HG03196 (cell line): Measurements from ENCODE around the gene GHRL.
"Not testable (repeated sequence)": the region's sequence is repeated elsewhere in the genome, so short reads cannot be mapped to it uniquely, and the experiment has no call there.

Experiments
- ATAC-seq: cut with Tn5 transposase; IDR thresholded peaks from one replicate; pipeline ENCODE4 v1.9.1; 2021; ENCODE audit not compliant: unreplicated experiment

The GHRL gene

DNA sequence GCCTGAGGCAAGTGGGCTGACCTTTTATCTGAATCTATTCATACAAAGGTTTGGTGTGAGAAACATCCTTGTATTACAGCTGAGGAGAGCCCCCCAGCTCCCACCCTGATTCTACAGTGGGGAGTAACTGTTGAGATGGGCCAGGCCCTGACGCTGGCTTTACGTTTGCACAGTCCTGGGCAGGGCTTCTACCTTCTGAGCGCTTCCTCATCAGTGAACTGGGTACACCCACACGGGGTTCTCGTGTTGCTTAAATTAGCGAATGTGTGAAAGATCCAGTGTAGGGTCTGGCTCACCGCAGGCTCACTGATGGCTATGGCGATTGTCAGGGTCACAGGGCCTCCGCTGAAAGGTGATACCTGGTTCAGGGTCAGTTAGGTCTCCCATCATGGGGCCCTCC, 7.3 kb upstream of the GHRL start:
- ATAC-seq: no peak

DNA sequence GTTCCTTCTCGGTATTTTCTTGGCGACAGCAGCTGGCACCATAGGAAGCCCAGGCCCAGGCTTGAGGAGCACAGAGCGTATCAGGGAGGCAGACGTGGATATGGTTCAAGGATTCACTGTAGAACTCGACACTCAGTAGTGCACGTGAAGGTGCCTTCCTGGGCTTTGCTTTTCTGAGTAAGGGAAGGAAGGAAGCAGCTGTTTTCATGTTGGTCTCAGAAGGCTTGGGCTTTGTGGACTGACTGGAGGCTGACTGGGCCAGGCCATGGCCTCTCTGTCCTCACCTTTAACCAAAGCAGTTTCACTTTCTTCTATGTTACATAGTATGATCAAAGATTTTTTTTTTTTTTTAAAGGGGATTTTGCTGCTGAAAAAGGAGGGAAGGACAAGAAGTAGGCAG, 6.9 kb upstream of the GHRL start:
- ATAC-seq: peak; percentile 74

- ATAC-seq: no peak
These were observed 6.4 kb upstream of the GHRL start for GRCh38 chr3:10299175-10299574.

DNA sequence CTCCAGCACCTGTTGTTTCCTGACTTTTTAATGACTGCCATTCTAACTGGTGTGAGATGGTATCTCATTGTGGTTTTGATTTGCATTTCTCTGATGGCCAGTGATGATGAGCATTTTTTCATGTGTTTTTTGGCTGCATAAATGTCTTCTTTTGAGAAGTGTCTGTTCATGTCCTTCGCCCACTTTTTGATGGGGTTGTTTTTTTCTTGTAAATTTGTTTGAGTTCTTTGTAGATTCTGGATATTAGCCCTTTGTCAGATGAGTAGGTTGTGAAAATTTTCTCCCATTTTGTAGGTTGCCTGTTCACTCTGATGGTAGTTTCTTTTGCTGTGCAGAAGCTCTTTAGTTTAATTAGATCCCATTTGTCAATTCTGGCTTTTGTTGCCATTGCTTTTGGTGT, 5.3 kb upstream of the GHRL start:
- ATAC-seq: not testable (repeated sequence)

DNA sequence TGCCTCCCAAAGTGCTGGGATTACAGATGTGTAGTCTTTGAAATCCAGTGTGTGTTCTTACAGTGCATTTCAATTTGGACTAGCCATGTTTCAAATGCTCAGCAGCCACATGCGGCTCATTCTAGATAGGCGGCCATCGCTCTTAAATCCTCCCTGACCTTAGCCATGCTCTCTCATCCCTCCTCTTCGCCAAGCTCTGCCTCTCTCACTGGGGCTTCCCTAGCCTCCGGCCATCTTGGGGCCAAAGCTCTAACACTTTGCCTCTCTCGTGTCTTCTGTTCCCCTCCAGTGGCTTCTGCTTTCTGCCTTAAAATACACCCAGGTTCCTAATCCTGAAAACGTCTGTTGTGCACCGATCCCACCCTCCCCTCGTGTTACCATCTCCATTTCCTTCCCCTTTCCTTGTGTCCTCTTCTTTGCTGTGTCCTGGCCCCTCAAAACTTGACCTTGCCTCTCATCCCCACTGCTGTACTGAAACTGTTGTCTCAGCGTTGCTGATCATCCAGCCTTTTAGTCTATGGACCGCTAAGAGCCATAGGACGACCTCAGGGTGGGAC, 1.4 kb upstream of the GHRL start:
- no peak for ATAC-seq

- no peak for ATAC-seq
These were observed 1.1 kb downstream of the GHRL start for GRCh38 chr3:10291641-10292040.

- ATAC-seq: no peak
These were observed 2.1 kb downstream of the GHRL start for GRCh38 chr3:10290481-10291176.

GRCh38 chr3:10289787-10290355, 2.9 kb downstream of the GHRL start:
- ATAC-seq: no peak

DNA sequence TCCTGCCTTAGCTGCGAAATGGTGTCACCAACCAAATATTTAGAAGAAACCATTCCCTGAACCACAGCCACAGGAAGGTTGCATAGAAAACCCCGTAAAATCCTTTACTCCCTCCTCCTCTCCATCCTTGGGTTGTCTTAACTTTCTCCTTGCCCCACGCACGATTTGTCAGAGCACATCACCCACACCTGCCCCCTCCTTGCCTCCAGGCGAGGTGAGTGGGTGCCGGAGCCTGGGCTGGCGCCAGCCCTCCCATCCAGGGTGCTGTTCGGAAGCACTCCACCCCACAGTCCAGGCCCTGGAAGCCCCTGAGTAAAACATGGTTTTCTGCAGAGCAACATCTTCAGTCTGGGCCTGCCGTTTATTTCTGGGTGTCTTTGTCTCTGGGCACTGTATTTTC, 3.7 kb downstream of the GHRL start:
- no peak for ATAC-seq

GRCh38 chr3:10288575-10288960, 4.2 kb downstream of the GHRL start:
- ATAC-seq: no peak

- ATAC-seq: no peak
These were observed 4.7 kb downstream of the GHRL start for GRCh38 chr3:10287936-10288574.

GRCh38 chr3:10286596-10287295, 6.0 kb downstream of the GHRL start:
- no peak for ATAC-seq

DNA sequence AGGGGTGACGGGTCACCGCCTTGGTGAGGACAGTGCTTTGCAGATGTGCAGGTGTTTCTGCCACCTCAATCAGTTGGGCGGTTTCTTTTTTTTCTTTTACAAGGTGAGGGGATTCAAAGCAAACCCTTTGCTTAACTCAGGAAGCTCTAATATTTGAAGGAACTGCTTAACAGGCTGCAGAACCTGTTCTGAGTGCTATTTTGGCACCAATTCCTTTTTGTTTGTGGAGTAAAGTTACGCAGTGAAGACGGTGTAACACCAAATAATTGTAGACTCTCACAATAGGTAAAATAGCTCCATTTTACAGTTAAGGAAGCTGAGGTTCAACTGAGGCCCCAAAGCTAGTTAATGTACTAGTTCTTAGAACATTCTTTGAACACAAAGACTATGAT, 6.6 kb downstream of the GHRL start:
- no peak for ATAC-seq

DNA sequence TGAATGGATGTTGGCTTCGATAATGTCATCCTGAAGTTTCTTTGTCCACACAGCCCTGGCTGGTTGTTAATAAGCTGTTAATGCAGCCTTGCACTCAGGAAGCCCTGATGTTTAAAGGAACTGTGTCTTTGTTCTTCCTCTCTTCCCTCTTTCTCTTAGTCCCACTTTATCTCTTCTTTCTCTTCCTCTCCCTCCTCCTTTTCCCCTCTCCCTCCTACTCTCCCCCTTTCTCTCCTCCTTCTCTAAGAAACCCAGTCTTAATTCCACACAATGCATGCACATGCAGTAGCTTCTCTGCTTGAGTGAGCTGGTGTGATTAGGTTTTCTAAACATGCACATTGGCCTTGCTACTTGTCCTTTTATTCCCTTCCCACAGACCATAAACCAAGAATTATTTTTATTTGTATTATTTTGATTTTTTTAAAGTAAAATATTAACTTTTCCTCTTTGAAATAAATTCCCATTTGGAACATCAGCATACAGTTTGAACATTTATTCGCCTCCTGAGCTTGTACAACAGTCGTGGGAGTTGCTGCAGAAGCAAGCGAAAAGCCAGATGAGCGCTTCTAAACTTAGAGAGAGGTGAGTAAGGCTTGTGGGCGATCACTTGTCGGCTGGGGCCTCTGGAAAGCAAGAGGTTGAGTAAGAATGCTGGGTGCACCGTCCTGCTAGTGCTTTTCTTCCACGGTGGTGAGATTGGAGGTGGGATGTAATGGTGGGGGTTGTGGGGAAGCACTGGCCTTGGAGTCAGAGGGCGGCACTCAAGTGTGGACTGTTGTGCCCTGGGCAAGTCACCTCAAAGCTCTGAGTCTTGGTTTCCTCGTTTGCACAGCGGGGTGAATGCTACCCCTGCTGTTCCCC, 7.2 kb downstream of the GHRL start:
- no peak for ATAC-seq

GRCh38 chr3:10284496-10284895, 8.3 kb downstream of the GHRL start:
- no peak for ATAC-seq

- no peak for ATAC-seq
These were observed 9.1 kb downstream of the GHRL start for GRCh38 chr3:10283638-10284037.

- no peak for ATAC-seq
These were observed 10.8 kb downstream of the GHRL start for GRCh38 chr3:10281951-10282350.

- no peak for ATAC-seq
These were observed 12.2 kb downstream of the GHRL start for GRCh38 chr3:10280571-10280970.

DNA sequence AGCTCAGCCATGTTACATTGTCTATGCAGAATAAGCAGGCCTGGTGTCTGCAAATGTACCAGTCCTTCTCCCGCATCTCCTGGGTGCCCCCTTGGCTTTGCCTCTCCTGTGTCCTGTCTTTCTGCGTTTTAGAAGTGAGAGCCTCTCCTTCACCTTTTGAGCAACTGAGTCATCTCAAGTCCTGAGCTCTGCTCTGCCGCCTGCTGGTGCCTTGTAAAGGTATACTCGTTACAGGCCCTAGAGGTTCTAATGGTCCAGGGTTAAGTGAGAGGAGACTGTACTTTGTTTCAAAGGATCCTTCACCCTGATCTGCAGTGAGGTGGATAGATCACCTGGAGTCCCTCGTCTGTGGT, 12.6 kb downstream of the GHRL start:
- ATAC-seq: no peak

GRCh38 chr3:10279384-10280176, 13.2 kb downstream of the GHRL start:
- no peak for ATAC-seq
